H9 (cell line): ENCODE measurements around the gene HLTF. TPM values are rescaled to one million over a fixed set of nuclear protein-coding genes. Genes with fewer than 3 reads are reported as not detected.

ENCODE experiments used
- DNase-seq: peaks from one replicate; pipeline ENCODE4 v3.0.0-alpha.2; 2017
- H2AFZ ChIP-seq: one replicate; pipeline ENCODE4 v1.6.1; 2013; ENCODE audit warnings: mild to moderate bottlenecking, low read length, control low read depth, moderate library complexity
- H2AK5ac ChIP-seq: 2 replicates; pipeline ENCODE4 v1.6.1; 2013; ENCODE audit warnings: low read length, control low read depth, mixed read lengths; ENCODE audit not compliant: insufficient read length
- H2BK120ac ChIP-seq: one replicate; pipeline ENCODE4 v1.6.1; 2013; ENCODE audit warnings: low read depth, mild to moderate bottlenecking, low read length, control low read depth, inconsistent platforms; ENCODE audit not compliant: poor library complexity, severe bottlenecking
- H2BK12ac ChIP-seq: 2 replicates; pipeline ENCODE4 v1.6.1; 2013; ENCODE audit warnings: low read length, control low read depth, mixed read lengths, low read depth; ENCODE audit not compliant: insufficient read length
- H2BK15ac ChIP-seq: 2 replicates; pipeline ENCODE4 v1.6.1; 2013; ENCODE audit warnings: low read depth, low read length, control low read depth
- H2BK20ac ChIP-seq: one replicate; pipeline ENCODE4 v1.6.1; 2013; ENCODE audit warnings: low read depth, mild to moderate bottlenecking, low read length, control low read depth, inconsistent platforms; ENCODE audit not compliant: poor library complexity, severe bottlenecking
- H2BK5ac ChIP-seq: 2 replicates; pipeline ENCODE4 v1.6.1; 2013; ENCODE audit warnings: low read length, control low read depth, mixed read lengths; ENCODE audit not compliant: insufficient read length
- H3K14ac ChIP-seq: 2 replicates; pipeline ENCODE4 v1.6.1; 2013; ENCODE audit warnings: low read length, control low read depth; ENCODE audit not compliant: insufficient read depth
- H3K18ac ChIP-seq: 2 replicates; pipeline ENCODE4 v1.6.1; 2013; ENCODE audit warnings: low read depth, mild to moderate bottlenecking, mixed read lengths, low read length, control low read depth; ENCODE audit not compliant: insufficient read length
- H3K23ac ChIP-seq: 2 replicates; pipeline ENCODE4 v1.6.1; 2013; ENCODE audit warnings: low read length, control low read depth, mixed read lengths, low read depth; ENCODE audit not compliant: insufficient read length
- H3K23me2 ChIP-seq: 2 replicates; pipeline ENCODE4 v1.6.1; 2013; ENCODE audit warnings: low read depth, mild to moderate bottlenecking, mixed read lengths, low read length, control low read depth; ENCODE audit not compliant: insufficient read length, poor library complexity, severe bottlenecking
- H3K27ac ChIP-seq: 2 replicates; pipeline ENCODE4 v1.5.1; 2013; ENCODE audit warnings: low read length, control low read depth, mixed read lengths, low read depth; ENCODE audit not compliant: insufficient read length
- H3K27me3 ChIP-seq: 2 replicates; pipeline ENCODE4 v1.6.1; 2013; ENCODE audit warnings: low read length, control low read depth, inconsistent platforms; ENCODE audit not compliant: insufficient read depth
- H3K4ac ChIP-seq: 2 replicates; pipeline ENCODE4 v1.6.1; 2013; ENCODE audit warnings: low read depth, mild to moderate bottlenecking, control low read depth, inconsistent platforms, low read length, moderate library complexity
- H3K4me1 ChIP-seq: 2 replicates; pipeline ENCODE4 v1.6.1; 2013; ENCODE audit warnings: low read length, control low read depth, inconsistent platforms; ENCODE audit not compliant: insufficient read depth
- H3K4me2 ChIP-seq: 2 replicates; pipeline ENCODE4 v1.6.1; 2013; ENCODE audit warnings: low read length, control low read depth, mixed read lengths; ENCODE audit not compliant: insufficient read length, insufficient read depth
- H3K56ac ChIP-seq: 2 replicates; pipeline ENCODE4 v1.6.1; 2013; ENCODE audit warnings: low read depth, mild to moderate bottlenecking, mixed read lengths, low read length, control low read depth; ENCODE audit not compliant: insufficient read length
- H3K79me1 ChIP-seq: 2 replicates; pipeline ENCODE4 v1.6.1; 2013; ENCODE audit warnings: low read depth, mild to moderate bottlenecking, moderate library complexity, low read length, control low read depth, inconsistent platforms; ENCODE audit not compliant: insufficient read depth, poor library complexity, severe bottlenecking
- H3K79me2 ChIP-seq: 2 replicates; pipeline ENCODE4 v1.6.1; 2013; ENCODE audit warnings: low read length, control low read depth, inconsistent platforms; ENCODE audit not compliant: insufficient read depth
- H3K9ac ChIP-seq: 2 replicates; pipeline ENCODE4 v1.6.1; 2013; ENCODE audit warnings: low read length, control low read depth, mixed read lengths; ENCODE audit not compliant: insufficient read length; ENCODE audit errors: extremely low read depth
- H3K9me3 ChIP-seq: one replicate; pipeline ENCODE4 v1.6.1; 2013; ENCODE audit warnings: low read depth, low read length, inconsistent platforms; ENCODE audit not compliant: control insufficient read depth
- H3T11ph ChIP-seq: one replicate; pipeline ENCODE4 v1.6.1; 2013; ENCODE audit warnings: mild to moderate bottlenecking, low read length, control low read depth, inconsistent platforms
- H4K20me1 ChIP-seq: one replicate; pipeline ENCODE4 v1.6.1; 2013; ENCODE audit not compliant: control insufficient read depth, insufficient read length, insufficient read depth
- H4K5ac ChIP-seq: 2 replicates; pipeline ENCODE4 v1.6.1; 2013; ENCODE audit warnings: low read depth, mild to moderate bottlenecking, mixed read lengths, low read length, control low read depth; ENCODE audit not compliant: insufficient read length
- H4K8ac ChIP-seq: replicated peaks from 2 replicates; pipeline ENCODE4 v1.6.1; 2013; ENCODE audit warnings: low read length, control low read depth, mixed read lengths, low read depth; ENCODE audit not compliant: insufficient read length
- H4K91ac ChIP-seq: 2 replicates; pipeline ENCODE4 v1.6.1; 2013; ENCODE audit warnings: low read depth, mild to moderate bottlenecking, moderate library complexity, mixed read lengths, low read length, control low read depth; ENCODE audit not compliant: insufficient read length
- H3K27ac Mint-ChIP-seq, 3 experiments: 2 replicates in 2 of 3; 3 replicates in 1 of 3; pipeline ENCODE4 v1.8.0; 2020 to 2021; ENCODE audit warnings: mixed read lengths in 3 of 3, mild to moderate bottlenecking in 1 of 3, moderate library complexity in 1 of 3
- H3K27me3 Mint-ChIP-seq: 2 replicates; pipeline ENCODE4 v1.8.0; 2021; ENCODE audit warnings: low read depth, mild to moderate bottlenecking, moderate library complexity, mixed read lengths
- H3K36me3 Mint-ChIP-seq, 3 experiments: 2 replicates in 2 of 3; 3 replicates in 1 of 3; pipeline ENCODE4 v1.8.0; 2020 to 2021; ENCODE audit warnings: low read depth in 3 of 3, mixed read lengths in 3 of 3; ENCODE audit not compliant: insufficient read depth in 1 of 3
- H3K4me1 Mint-ChIP-seq, 2 experiments: 2 replicates each; pipeline ENCODE4 v1.8.0; 2020; ENCODE audit warnings: mixed read lengths in 2 of 2
- H3K4me3 Mint-ChIP-seq, 2 experiments: 2 replicates in 1 of 2; 3 replicates in 1 of 2; pipeline ENCODE4 v1.8.0; 2020 to 2021; ENCODE audit warnings: mild to moderate bottlenecking in 2 of 2, mixed read lengths in 2 of 2, moderate library complexity in 1 of 2
- H3K9me3 Mint-ChIP-seq, 2 experiments: 2 replicates in 1 of 2; 3 replicates in 1 of 2; pipeline ENCODE4 v1.8.0; 2020; ENCODE audit warnings: mild to moderate bottlenecking in 2 of 2, mixed read lengths in 2 of 2, moderate library complexity in 1 of 2
- CTCF ChIP-seq: fragments of 200-600 bp; sonication (generic); conservative IDR thresholded peaks from 3 replicates; pipeline ENCODE4 v1.8.0; 2021; ENCODE audit warnings: antibody characterized with exemption, mild to moderate bottlenecking
- WGBS: extraction: QIAGEN DNeasy Blood & Tissue Kit; methylation state at CpG from one replicate; pipeline ENCODE4 v1.1.7; 2013; ENCODE audit warnings: missing lambda C conversion rate, low lambda C conversion rate, mixed read lengths; ENCODE audit not compliant: insufficient read length; ENCODE audit errors: extremely low coverage; 5-methylcytosine and 5-hydroxymethylcytosine counted together
- total RNA-seq: library from RNA; stranded (reverse); gene quantifications from 2 replicates; pipeline ENCODE4 v1.2.1, GENCODE V29; 2021

The HLTF gene
- total RNA-seq, 1 experiment from 2014 or later: 41.5 TPM

GRCh38 chr3:149031096-149031495 is 55.2 kb downstream of the HLTF start:
- Histone ChIP-seq H2BK15ac (no peak overlapping the region), H3K27me3 (no peaks in the 10 kb centered on the region), H2BK5ac (no peak overlapping the region), H3K56ac (no peak overlapping the region), H3K4ac (no peak overlapping the region), H3K9ac (no peak overlapping the region), H2AK5ac (no peak overlapping the region), H3K23ac (no peak overlapping the region), H3K4me2 (no peak overlapping the region), H2BK120ac (no peak overlapping the region), H3K18ac (no peak overlapping the region), H3K79me2 (no peaks in the 10 kb centered on the region), H3K14ac (no peak overlapping the region), H2AFZ (no peak overlapping the region), H3K79me1 (no peaks in the 10 kb centered on the region), H4K91ac (no peak overlapping the region), H3K27ac (no peak overlapping the region), H3K23me2 (no peaks in the 10 kb centered on the region), H4K5ac (no peak overlapping the region), H2BK12ac (no peak overlapping the region), H3K4me1 (no peaks in the 10 kb centered on the region), H4K20me1 (no peaks in the 10 kb centered on the region), H3K9me3 (no peaks in the 10 kb centered on the region), H2BK20ac (no peak overlapping the region), H4K8ac (no peak overlapping the region), H3T11ph (no peak overlapping the region)
- Mint-ChIP-seq H3K9me3 (0 out of 5 replicates have a peak, but pooled peaks cover 0 to 2% of the 10 kb centered on the region in 2 experiments), H3K27me3 (no peaks in the 10 kb centered on the region), H3K27ac (peak overlapping the region in 1 of 3 experiments; percentile 47; a peak in 1 of 7 replicates), H3K4me1 (no peaks in the 10 kb centered on the region), H3K36me3 (peaks cover 30 to 56% (median 54%) of the 10 kb centered on the region in 3 experiments), H3K4me3 (no peak overlapping the region)
- DNase-seq: no peak
- no peak for TF ChIP-seq CTCF
- WGBS: no CpG with 5 or more reads among the region's 2 CpGs
